Muscle layer of duodenum (tissue), 2 donors: Measurements from ENCODE around the gene NAPB.
"Not testable (repeated sequence)": the region's sequence is repeated elsewhere in the genome, so short reads cannot be mapped to it uniquely, and the experiment has no call there.

Experiments
- H3K27ac ChIP-seq: one replicate; pipeline ENCODE4 v1.7.0; 2013; ENCODE audit warnings: mild to moderate bottlenecking, low read length
- H3K27me3 ChIP-seq: one replicate; pipeline ENCODE4 v1.7.0; 2013; ENCODE audit warnings: low read depth, mild to moderate bottlenecking, control low read depth, low read length
- H3K36me3 ChIP-seq, 2 donors: one replicate each; pipeline ENCODE4 v1.7.0; 2013; ENCODE audit warnings: low read length in 2 of 2, control low read depth in 1 of 2, mild to moderate bottlenecking in 1 of 2; ENCODE audit not compliant: insufficient read depth in 2 of 2, control insufficient read depth in 1 of 2
- H3K4me1 ChIP-seq, 2 donors: one replicate each; pipeline ENCODE4 v1.7.0; 2013; ENCODE audit warnings: low read length in 2 of 2, mild to moderate bottlenecking in 2 of 2, control low read depth in 1 of 2, moderate library complexity in 1 of 2; ENCODE audit not compliant: insufficient read depth in 2 of 2, control insufficient read depth in 1 of 2
- H3K4me3 ChIP-seq, 2 donors: one replicate each; pipeline ENCODE4 v1.7.0; 2013; ENCODE audit warnings: low read length in 2 of 2, low read depth in 1 of 2, mild to moderate bottlenecking in 1 of 2
- H3K9me3 ChIP-seq, 2 donors: one replicate each; pipeline ENCODE4 v1.7.0; 2013; ENCODE audit warnings: low read length in 2 of 2, control low read depth in 1 of 2, mild to moderate bottlenecking in 1 of 2; ENCODE audit not compliant: control insufficient read depth in 1 of 2
- donor health status: healthy.

NAPB gene

GRCh38 chr20:23350904-23351838 lies 70.1 kb downstream of the NAPB start:
- Histone ChIP-seq H3K27ac (peak overlapping the region; percentile 98), H3K4me3 (peak overlapping the region; percentile 87 to 93), H3K4me1 (peaks cover 16 to 18% of the 10 kb centered on the region in 2 donors), H3K36me3 (peaks cover 8 to 29% of the 10 kb centered on the region in 2 donors), H3K27me3 (no peaks in the 10 kb centered on the region), H3K9me3 (no peaks in the 10 kb centered on the region)

- peak within 1 kb of the TSS; percentile 87 to 93 for H3K4me3 ChIP-seq
- peaks cover 16 to 18% of the 10 kb centered on the region in 2 donors for H3K4me1 ChIP-seq
- H3K9me3 ChIP-seq, result no peaks in the 10 kb centered on the region
- H3K27ac ChIP-seq, result peak within 1 kb of the TSS; percentile 98
- H3K27me3 ChIP-seq, result no peaks in the 10 kb centered on the region
- peaks cover 8 to 24% of the 10 kb centered on the region in 2 donors for H3K36me3 ChIP-seq
These were observed 70.9 kb downstream of the NAPB start, which contains the start of gene NXT1 for GRCh38 chr20:23350196-23350903. Gene NXT1, plus strand, starts transcription at chr20:23350791. Its CDS starts 3,251 bp downstream, at chr20:23354042.

GRCh38 chr20:23349338-23350195 lies 71.7 kb downstream of the NAPB start:
- H3K9me3 ChIP-seq, result no peaks in the 10 kb centered on the region
- H3K27ac ChIP-seq, result peak overlapping the region; percentile 98
- H3K4me3 ChIP-seq, result peak overlapping the region; percentile 87 to 93
- peaks cover 16 to 18% of the 10 kb centered on the region in 2 donors for H3K4me1 ChIP-seq
- no peaks in the 10 kb centered on the region for H3K27me3 ChIP-seq
- H3K36me3 ChIP-seq, result peaks cover 8 to 16% of the 10 kb centered on the region in 2 donors

GRCh38 chr20:23348510-23348909 lies 72.8 kb downstream of the NAPB start:
- Histone ChIP-seq H3K4me1 (peaks cover 16 to 18% of the 10 kb centered on the region in 2 donors), H3K27ac (peak overlapping the region; percentile 98)
- H3K36me3 ChIP-seq, H3K27me3 ChIP-seq, H3K9me3 ChIP-seq, H3K4me3 ChIP-seq: not testable (repeated sequence)

- Histone ChIP-seq H3K9me3 (no peaks in the 10 kb centered on the region), H3K4me3 (no peak overlapping the region), H3K27me3 (no peaks in the 10 kb centered on the region)
These were observed 73.5 kb downstream of the NAPB start for GRCh38 chr20:23347791-23348190.

GRCh38 chr20:23346002-23346401 lies 75.3 kb downstream of the NAPB start:
- H3K4me3 ChIP-seq, result no peak overlapping the region
- no peaks in the 10 kb centered on the region for H3K9me3 ChIP-seq
- H3K27me3 ChIP-seq, result no peaks in the 10 kb centered on the region
- no peak overlapping the region for H3K27ac ChIP-seq
- peaks cover 0 to 7% of the 10 kb centered on the region in 2 donors for H3K36me3 ChIP-seq
- H3K4me1 ChIP-seq, result peaks cover 7% of the 10 kb centered on the region in 2 donors

More at GRCh38 chr20:23347791-23348190, 73.5 kb downstream of the NAPB start:
- no peak overlapping the region for H3K27ac ChIP-seq
- peaks cover 0 to 7% of the 10 kb centered on the region in 2 donors for H3K36me3 ChIP-seq
- H3K4me1 ChIP-seq, result peaks cover 16 to 18% of the 10 kb centered on the region in 2 donors

GRCh38 chr20:23344336-23344735 lies 77.0 kb downstream of the NAPB start:
- Histone ChIP-seq H3K36me3 (no peaks in the 10 kb centered on the region), H3K4me1 (peaks cover 5 to 6% of the 10 kb centered on the region in 2 donors), H3K27ac (no peak overlapping the region), H3K27me3 (no peaks in the 10 kb centered on the region), H3K4me3 (no peak overlapping the region), H3K9me3 (no peaks in the 10 kb centered on the region)

- Histone ChIP-seq H3K4me1 (no peaks in the 10 kb centered on the region), H3K36me3 (no peaks in the 10 kb centered on the region), H3K9me3 (no peaks in the 10 kb centered on the region)
These were observed 77.7 kb downstream of the NAPB start for GRCh38 chr20:23343590-23343989.

GRCh38 chr20:23341073-23341472 lies 80.2 kb downstream of the NAPB start:
- H3K4me3 ChIP-seq, result no peak overlapping the region
- H3K27ac ChIP-seq, result no peak overlapping the region

More at GRCh38 chr20:23343590-23343989, 77.7 kb downstream of the NAPB start:
- H3K4me3 ChIP-seq, result no peak overlapping the region
- no peak overlapping the region for H3K27ac ChIP-seq
- no peaks in the 10 kb centered on the region for H3K27me3 ChIP-seq

GRCh38 chr20:23340524-23340923 lies 80.8 kb downstream of the NAPB start:
- no peaks in the 10 kb centered on the region for H3K36me3 ChIP-seq

More at GRCh38 chr20:23341073-23341472, 80.2 kb downstream of the NAPB start:
- Histone ChIP-seq H3K36me3 (no peaks in the 10 kb centered on the region), H3K4me1 (no peaks in the 10 kb centered on the region), H3K9me3 (no peaks in the 10 kb centered on the region), H3K27me3 (no peaks in the 10 kb centered on the region)

More at GRCh38 chr20:23340524-23340923, 80.8 kb downstream of the NAPB start:
- Histone ChIP-seq H3K4me3 (no peak overlapping the region), H3K27me3 (no peaks in the 10 kb centered on the region), H3K9me3 (no peaks in the 10 kb centered on the region), H3K4me1 (no peaks in the 10 kb centered on the region), H3K27ac (no peak overlapping the region)
